ENCODE results near the gene REEP3. TPM values are rescaled to one million over a fixed set of nuclear protein-coding genes. Genes with fewer than 3 reads are reported as not detected.
"Not testable (repeated sequence)": the region's sequence is repeated elsewhere in the genome, so short reads cannot be mapped to it uniquely, and the experiment has no call there.

REEP3 gene
- total RNA-seq, 1 donor from 2014 or later: 48.6 TPM

GRCh38 chr10:63547628-63548360 is 26.6 kb downstream of the REEP3 start:
- DNase-seq (ENCODE audit: low read depth): peak; percentile 21

GRCh38 chr10:63548860-63549259 is 27.7 kb downstream of the REEP3 start:
- DNase-seq (ENCODE audit: low read depth): no peak

- DNase-seq (ENCODE audit: low read depth): no peak
These were observed 28.6 kb downstream of the REEP3 start for GRCh38 chr10:63549810-63550209.

- DNase-seq (ENCODE audit: low read depth): peak; percentile 79
These were observed 31.8 kb downstream of the REEP3 start for GRCh38 chr10:63553031-63553430.

- no peak for DNase-seq (ENCODE audit: low read depth)
These were observed 32.3 kb downstream of the REEP3 start for GRCh38 chr10:63553473-63553872.

GRCh38 chr10:63554657-63555056 is 33.5 kb downstream of the REEP3 start:
- DNase-seq (ENCODE audit: low read depth): peak; percentile 90

- no peak for DNase-seq (ENCODE audit: low read depth)
These were observed 34.1 kb downstream of the REEP3 start for GRCh38 chr10:63555330-63555729.

GRCh38 chr10:63558132-63558784 is 37.1 kb downstream of the REEP3 start:
- no peak for DNase-seq (ENCODE audit: low read depth)

GRCh38 chr10:63561341-63561740 is 40.1 kb downstream of the REEP3 start:
- no peak for DNase-seq (ENCODE audit: low read depth)

GRCh38 chr10:63562391-63562790 is 41.2 kb downstream of the REEP3 start:
- no peak for DNase-seq (ENCODE audit: low read depth)

- DNase-seq (ENCODE audit: low read depth): no peak
These were observed 41.7 kb downstream of the REEP3 start for GRCh38 chr10:63562857-63563256.

- DNase-seq (ENCODE audit: low read depth): no peak
These were observed 42.4 kb downstream of the REEP3 start for GRCh38 chr10:63563623-63564022.

- not testable (repeated sequence) for DNase-seq (ENCODE audit: low read depth)
These were observed 43.5 kb downstream of the REEP3 start for GRCh38 chr10:63564731-63565130.

GRCh38 chr10:63573068-63573697 is 52.0 kb downstream of the REEP3 start:
- DNase-seq (ENCODE audit: low read depth): peak; percentile 37

GRCh38 chr10:63574011-63574410 is 52.8 kb downstream of the REEP3 start:
- no peak for DNase-seq (ENCODE audit: low read depth)

GRCh38 chr10:63576501-63576900 is 55.3 kb downstream of the REEP3 start:
- DNase-seq (ENCODE audit: low read depth): peak; percentile 27

- no peak for DNase-seq (ENCODE audit: low read depth)
These were observed 57.3 kb downstream of the REEP3 start for GRCh38 chr10:63578501-63578900.

GRCh38 chr10:63579371-63580014 is 58.3 kb downstream of the REEP3 start:
- no peak for DNase-seq (ENCODE audit: low read depth)

GRCh38 chr10:63582690-63583089 is 61.5 kb downstream of the REEP3 start:
- DNase-seq (ENCODE audit: low read depth): no peak

- DNase-seq (ENCODE audit: low read depth): no peak
These were observed 62.2 kb downstream of the REEP3 start for GRCh38 chr10:63583397-63583796.

- DNase-seq (ENCODE audit: low read depth): no peak
These were observed 62.9 kb downstream of the REEP3 start for GRCh38 chr10:63583909-63584724.
